GM23338 (cell line): Measurements from ENCODE around the gene ST3GAL6.

ENCODE experiments used
- CREB1 ChIP-seq: fragments of 250-450 bp; sonication (Bioruptor Pico); IDR thresholded peaks from 2 replicates; pipeline ENCODE4 v1.5.0; 2020; ENCODE audit warnings: low read depth, mild to moderate bottlenecking, moderate library complexity
- CTCF ChIP-seq, 2 experiments: fragments of 200-600 bp in 1 of 2; sonication (generic) in 1 of 2; conservative IDR thresholded peaks; 2 replicates each; pipeline versions ENCODE4 v1.5.1 to v1.6.1; 2016 to 2017; ENCODE audit warnings: antibody characterized with exemption in 2 of 2, low read depth in 2 of 2, mild to moderate bottlenecking in 2 of 2, moderate library complexity in 1 of 2
- ETS1 ChIP-seq: IDR thresholded peaks from 2 replicates; pipeline ENCODE4 v1.6.1; 2016; ENCODE audit warnings: antibody characterized with exemption
- EZH2 ChIP-seq: fragments of 200-600 bp; sonication (generic); IDR thresholded peaks from one replicate; pipeline ENCODE4 v1.8.0; 2017; ENCODE audit warnings: antibody characterized with exemption, mild to moderate bottlenecking, low read depth; ENCODE audit not compliant: unreplicated experiment
- EZH2phosphoT487 ChIP-seq: fragments of 200-600 bp; sonication (generic); IDR thresholded peaks from one replicate; pipeline ENCODE4 v1.8.1; 2018; ENCODE audit warnings: antibody characterized with exemption; ENCODE audit not compliant: unreplicated experiment
- JUNB ChIP-seq: IDR thresholded peaks from one replicate; pipeline ENCODE4 v1.6.1; 2016; ENCODE audit warnings: antibody characterized with exemption; ENCODE audit not compliant: unreplicated experiment
- NANOG ChIP-seq: IDR thresholded peaks from 2 replicates; pipeline ENCODE4 v1.6.1; 2016; ENCODE audit warnings: antibody characterized with exemption, borderline replicate concordance
- POLR2AphosphoS5 ChIP-seq: IDR thresholded peaks from 2 replicates; pipeline ENCODE4 v1.6.1; 2016; ENCODE audit warnings: antibody characterized with exemption, low read depth
- REST ChIP-seq: IDR thresholded peaks from one replicate; pipeline ENCODE4 v1.6.1; 2018; ENCODE audit warnings: antibody characterized with exemption; ENCODE audit not compliant: unreplicated experiment
- ZNF114 ChIP-seq: fragments of 250-450 bp; sonication (Bioruptor Pico); IDR thresholded peaks from 2 replicates; pipeline ENCODE4 v1.5.0; 2020; ENCODE audit warnings: mild to moderate bottlenecking, moderate library complexity
- ZNF331 ChIP-seq: fragments of 250-450 bp; sonication (Bioruptor Pico); IDR thresholded peaks from 2 replicates; pipeline ENCODE4 v1.5.0; 2020; ENCODE audit warnings: low read depth, mild to moderate bottlenecking, moderate library complexity

- no peak for TF ChIP-seq CTCF (conservative IDR thresholded peaks at IDR 0.05; ENCODE audit: low read depth in 2 of 2)
- TF ChIP-seq EZH2 = no peak
- no peak for TF ChIP-seq JUNB
- TF ChIP-seq REST = no peak
- no peak for TF ChIP-seq EZH2phosphoT487
- TF ChIP-seq POLR2AphosphoS5 = no peak
- TF ChIP-seq CREB1 = no peak
- no peak for TF ChIP-seq ZNF114 (CRISPR knock-in tag)
- no peak for TF ChIP-seq ETS1
- TF ChIP-seq ZNF331 (CRISPR knock-in tag) = no peak
- TF ChIP-seq NANOG = no peak
These were observed 35.7 kb downstream of the ST3GAL6 start for GRCh38 chr3:98798820-98799219.
